Measurements from ENCODE around the gene STEAP3. TPM values are rescaled to one million over a fixed set of nuclear protein-coding genes. Genes with fewer than 3 reads are reported as not detected.

The STEAP3 gene
- total RNA-seq, 1 experiment from 2014 or later, result 24.0 TPM

DNA sequence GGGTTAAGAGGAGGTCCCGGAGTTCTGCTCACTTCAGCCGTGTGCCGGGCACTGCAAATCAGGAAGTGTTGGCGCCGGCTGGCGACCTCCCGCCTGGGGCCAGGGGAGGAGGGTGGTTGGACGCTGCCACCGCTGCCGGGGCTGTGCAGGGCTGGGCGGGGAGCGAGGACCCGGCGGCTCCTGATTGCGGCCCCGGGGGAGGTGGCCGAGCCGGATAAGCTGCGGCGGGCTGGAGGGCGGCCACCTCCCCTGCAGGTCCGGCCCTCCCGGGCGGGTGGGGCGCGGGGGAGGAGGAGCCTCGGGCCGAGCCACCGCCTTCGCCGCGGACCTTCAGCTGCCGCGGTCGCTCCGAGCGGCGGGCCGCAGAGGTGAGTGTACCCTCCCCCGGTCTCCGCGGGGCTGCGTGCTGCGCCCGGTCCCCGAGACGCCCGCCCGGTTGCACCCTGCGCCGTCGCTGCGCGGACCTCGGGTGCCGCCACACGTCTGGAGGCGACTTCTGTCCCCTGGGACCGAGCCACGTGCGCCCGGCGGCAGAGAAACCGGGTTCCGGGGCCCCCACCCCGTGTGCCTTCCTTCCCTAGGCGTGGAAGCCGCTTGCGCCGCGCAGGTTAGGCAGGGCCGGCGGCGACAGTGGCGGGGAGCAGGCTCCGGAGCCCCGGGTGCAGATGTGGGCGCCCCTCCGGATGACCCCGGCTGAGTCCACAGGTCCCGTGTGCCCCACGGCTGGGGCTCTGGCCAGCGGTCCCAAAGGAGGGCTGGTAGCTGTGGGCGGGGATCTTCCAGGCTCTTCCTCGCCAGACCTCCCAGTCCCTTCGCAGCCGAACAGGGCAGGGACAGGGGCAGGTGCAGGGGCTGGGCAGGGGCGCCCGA, at the start of gene STEAP3 (continued):
- TF ChIP-seq ELF4 (CRISPR knock-in tag; IDR thresholded peaks at IDR 0.05; ENCODE audit: low read depth) (0 out of 2 replicates have a peak, but pooled peaks have one; percentile 32), ZNF317 (CRISPR knock-in tag; IDR thresholded peaks at IDR 0.05; ENCODE audit: borderline replicate concordance, low read depth) (0 out of 2 replicates have a peak, but pooled peaks have one; percentile 49), GABPB1 (CRISPR knock-in tag; IDR thresholded peaks at IDR 0.05) (peak; percentile 75), ZNF396 (CRISPR knock-in tag; IDR thresholded peaks at IDR 0.05; ENCODE audit: borderline replicate concordance) (no peak), NR2C2 (CRISPR knock-in tag; IDR thresholded peaks at IDR 0.05) (no peak), NFATC4 (CRISPR knock-in tag; IDR thresholded peaks at IDR 0.05) (no peak), ETV6 (CRISPR knock-in tag; IDR thresholded peaks at IDR 0.05) (peak; percentile 71; the same call in 1 of the 2 replicates), FOXJ3 (CRISPR knock-in tag; IDR thresholded peaks at IDR 0.05; ENCODE audit: borderline replicate concordance) (no peak), ZNF232 (CRISPR knock-in tag; IDR thresholded peaks at IDR 0.05) (peak; percentile 17; the same call in 1 of the 2 replicates), MXD4 (CRISPR knock-in tag; IDR thresholded peaks at IDR 0.05; ENCODE audit: borderline replicate concordance) (no peak), SP1 (CRISPR knock-in tag; conservative IDR thresholded peaks at IDR 0.05) (peak; percentile 62), ZNF121 (CRISPR knock-in tag; IDR thresholded peaks at IDR 0.05) (no peak), EMX1 (CRISPR knock-in tag; IDR thresholded peaks at IDR 0.05) (no peak), OVOL2 (CRISPR knock-in tag; IDR thresholded peaks at IDR 0.05; ENCODE audit: borderline replicate concordance) (no peak), SMAD3 (CRISPR knock-in tag; IDR thresholded peaks at IDR 0.05; ENCODE audit: borderline replicate concordance) (0 out of 2 replicates have a peak, but pooled peaks have one; percentile 37), TEAD1 (CRISPR knock-in tag; IDR thresholded peaks at IDR 0.05) (no peak; the same call in 1 of the 2 replicates), NR3C1 (CRISPR knock-in tag; conservative IDR thresholded peaks at IDR 0.05; ENCODE audit: low read depth) (no peak), PRRX2 (CRISPR knock-in tag; IDR thresholded peaks at IDR 0.05) (no peak)
- TF ChIP-seq, protein P1, sequence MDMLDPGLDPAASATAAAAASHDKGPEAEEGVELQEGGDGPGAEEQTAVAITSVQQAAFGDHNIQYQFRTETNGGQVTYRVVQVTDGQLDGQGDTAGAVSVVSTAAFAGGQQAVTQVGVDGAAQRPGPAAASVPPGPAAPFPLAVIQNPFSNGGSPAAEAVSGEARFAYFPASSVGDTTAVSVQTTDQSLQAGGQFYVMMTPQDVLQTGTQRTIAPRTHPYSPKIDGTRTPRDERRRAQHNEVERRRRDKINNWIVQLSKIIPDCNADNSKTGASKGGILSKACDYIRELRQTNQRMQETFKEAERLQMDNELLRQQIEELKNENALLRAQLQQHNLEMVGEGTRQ (CRISPR knock-in tag; IDR thresholded peaks at IDR 0.05), result no peak
- TF ChIP-seq, protein P2, sequence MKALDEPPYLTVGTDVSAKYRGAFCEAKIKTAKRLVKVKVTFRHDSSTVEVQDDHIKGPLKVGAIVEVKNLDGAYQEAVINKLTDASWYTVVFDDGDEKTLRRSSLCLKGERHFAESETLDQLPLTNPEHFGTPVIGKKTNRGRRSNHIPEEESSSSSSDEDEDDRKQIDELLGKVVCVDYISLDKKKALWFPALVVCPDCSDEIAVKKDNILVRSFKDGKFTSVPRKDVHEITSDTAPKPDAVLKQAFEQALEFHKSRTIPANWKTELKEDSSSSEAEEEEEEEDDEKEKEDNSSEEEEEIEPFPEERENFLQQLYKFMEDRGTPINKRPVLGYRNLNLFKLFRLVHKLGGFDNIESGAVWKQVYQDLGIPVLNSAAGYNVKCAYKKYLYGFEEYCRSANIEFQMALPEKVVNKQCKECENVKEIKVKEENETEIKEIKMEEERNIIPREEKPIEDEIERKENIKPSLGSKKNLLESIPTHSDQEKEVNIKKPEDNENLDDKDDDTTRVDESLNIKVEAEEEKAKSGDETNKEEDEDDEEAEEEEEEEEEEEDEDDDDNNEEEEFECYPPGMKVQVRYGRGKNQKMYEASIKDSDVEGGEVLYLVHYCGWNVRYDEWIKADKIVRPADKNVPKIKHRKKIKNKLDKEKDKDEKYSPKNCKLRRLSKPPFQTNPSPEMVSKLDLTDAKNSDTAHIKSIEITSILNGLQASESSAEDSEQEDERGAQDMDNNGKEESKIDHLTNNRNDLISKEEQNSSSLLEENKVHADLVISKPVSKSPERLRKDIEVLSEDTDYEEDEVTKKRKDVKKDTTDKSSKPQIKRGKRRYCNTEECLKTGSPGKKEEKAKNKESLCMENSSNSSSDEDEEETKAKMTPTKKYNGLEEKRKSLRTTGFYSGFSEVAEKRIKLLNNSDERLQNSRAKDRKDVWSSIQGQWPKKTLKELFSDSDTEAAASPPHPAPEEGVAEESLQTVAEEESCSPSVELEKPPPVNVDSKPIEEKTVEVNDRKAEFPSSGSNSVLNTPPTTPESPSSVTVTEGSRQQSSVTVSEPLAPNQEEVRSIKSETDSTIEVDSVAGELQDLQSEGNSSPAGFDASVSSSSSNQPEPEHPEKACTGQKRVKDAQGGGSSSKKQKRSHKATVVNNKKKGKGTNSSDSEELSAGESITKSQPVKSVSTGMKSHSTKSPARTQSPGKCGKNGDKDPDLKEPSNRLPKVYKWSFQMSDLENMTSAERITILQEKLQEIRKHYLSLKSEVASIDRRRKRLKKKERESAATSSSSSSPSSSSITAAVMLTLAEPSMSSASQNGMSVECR (CRISPR knock-in tag; IDR thresholded peaks at IDR 0.05; ENCODE audit: borderline replicate concordance), result peak; percentile 31; the same call in 1 of the 2 replicates
- TF ChIP-seq, protein P3, sequence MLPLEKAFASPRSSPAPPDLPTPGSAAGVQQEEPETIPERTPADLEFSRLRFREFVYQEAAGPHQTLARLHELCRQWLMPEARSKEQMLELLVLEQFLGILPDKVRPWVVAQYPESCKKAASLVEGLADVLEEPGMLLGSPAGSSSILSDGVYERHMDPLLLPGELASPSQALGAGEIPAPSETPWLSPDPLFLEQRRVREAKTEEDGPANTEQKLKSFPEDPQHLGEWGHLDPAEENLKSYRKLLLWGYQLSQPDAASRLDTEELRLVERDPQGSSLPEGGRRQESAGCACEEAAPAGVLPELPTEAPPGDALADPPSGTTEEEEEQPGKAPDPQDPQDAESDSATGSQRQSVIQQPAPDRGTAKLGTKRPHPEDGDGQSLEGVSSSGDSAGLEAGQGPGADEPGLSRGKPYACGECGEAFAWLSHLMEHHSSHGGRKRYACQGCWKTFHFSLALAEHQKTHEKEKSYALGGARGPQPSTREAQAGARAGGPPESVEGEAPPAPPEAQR (CRISPR knock-in tag; IDR thresholded peaks at IDR 0.05), result no peak
- TF ChIP-seq, protein P4, sequence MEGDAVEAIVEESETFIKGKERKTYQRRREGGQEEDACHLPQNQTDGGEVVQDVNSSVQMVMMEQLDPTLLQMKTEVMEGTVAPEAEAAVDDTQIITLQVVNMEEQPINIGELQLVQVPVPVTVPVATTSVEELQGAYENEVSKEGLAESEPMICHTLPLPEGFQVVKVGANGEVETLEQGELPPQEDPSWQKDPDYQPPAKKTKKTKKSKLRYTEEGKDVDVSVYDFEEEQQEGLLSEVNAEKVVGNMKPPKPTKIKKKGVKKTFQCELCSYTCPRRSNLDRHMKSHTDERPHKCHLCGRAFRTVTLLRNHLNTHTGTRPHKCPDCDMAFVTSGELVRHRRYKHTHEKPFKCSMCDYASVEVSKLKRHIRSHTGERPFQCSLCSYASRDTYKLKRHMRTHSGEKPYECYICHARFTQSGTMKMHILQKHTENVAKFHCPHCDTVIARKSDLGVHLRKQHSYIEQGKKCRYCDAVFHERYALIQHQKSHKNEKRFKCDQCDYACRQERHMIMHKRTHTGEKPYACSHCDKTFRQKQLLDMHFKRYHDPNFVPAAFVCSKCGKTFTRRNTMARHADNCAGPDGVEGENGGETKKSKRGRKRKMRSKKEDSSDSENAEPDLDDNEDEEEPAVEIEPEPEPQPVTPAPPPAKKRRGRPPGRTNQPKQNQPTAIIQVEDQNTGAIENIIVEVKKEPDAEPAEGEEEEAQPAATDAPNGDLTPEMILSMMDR (IDR thresholded peaks at IDR 0.05), result no peak
- TF ChIP-seq, protein P5, sequence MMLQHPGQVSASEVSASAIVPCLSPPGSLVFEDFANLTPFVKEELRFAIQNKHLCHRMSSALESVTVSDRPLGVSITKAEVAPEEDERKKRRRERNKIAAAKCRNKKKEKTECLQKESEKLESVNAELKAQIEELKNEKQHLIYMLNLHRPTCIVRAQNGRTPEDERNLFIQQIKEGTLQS (CRISPR knock-in tag; conservative IDR thresholded peaks at IDR 0.05), result 0 out of 2 replicates have a peak, but pooled peaks have one; percentile 22
- TF ChIP-seq, protein P6, sequence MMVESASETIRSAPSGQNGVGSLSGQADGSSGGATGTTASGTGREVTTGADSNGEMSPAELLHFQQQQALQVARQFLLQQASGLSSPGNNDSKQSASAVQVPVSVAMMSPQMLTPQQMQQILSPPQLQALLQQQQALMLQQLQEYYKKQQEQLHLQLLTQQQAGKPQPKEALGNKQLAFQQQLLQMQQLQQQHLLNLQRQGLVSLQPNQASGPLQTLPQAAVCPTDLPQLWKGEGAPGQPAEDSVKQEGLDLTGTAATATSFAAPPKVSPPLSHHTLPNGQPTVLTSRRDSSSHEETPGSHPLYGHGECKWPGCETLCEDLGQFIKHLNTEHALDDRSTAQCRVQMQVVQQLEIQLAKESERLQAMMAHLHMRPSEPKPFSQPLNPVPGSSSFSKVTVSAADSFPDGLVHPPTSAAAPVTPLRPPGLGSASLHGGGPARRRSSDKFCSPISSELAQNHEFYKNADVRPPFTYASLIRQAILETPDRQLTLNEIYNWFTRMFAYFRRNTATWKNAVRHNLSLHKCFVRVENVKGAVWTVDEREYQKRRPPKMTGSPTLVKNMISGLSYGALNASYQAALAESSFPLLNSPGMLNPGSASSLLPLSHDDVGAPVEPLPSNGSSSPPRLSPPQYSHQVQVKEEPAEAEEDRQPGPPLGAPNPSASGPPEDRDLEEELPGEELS (CRISPR knock-in tag; IDR thresholded peaks at IDR 0.05), result peak; percentile 34; the same call in 1 of the 2 replicates
